MM.1S (cell line): Measurements from ENCODE around the gene MFSD6.

Source experiments
- DNase-seq: peaks from one replicate; pipeline ENCODE4 v3.0.0-alpha.2; 2015
- H2AFZ ChIP-seq: fragments of 300-600 bp; sonication (generic); 2 replicates; pipeline ENCODE4 v1.6.0; 2016; ENCODE audit warnings: antibody characterized with exemption, low read length
- H3F3A ChIP-seq: fragments of 300-600 bp; sonication (generic); 2 replicates; pipeline ENCODE4 v1.6.1; 2016; ENCODE audit warnings: mild to moderate bottlenecking, antibody characterized with exemption, low read length, moderate library complexity, mixed read lengths; ENCODE audit not compliant: insufficient read depth
- H3K27ac ChIP-seq: fragments of 300-600 bp; sonication (generic); 2 replicates; pipeline ENCODE4 v1.5.1; 2016; ENCODE audit warnings: mild to moderate bottlenecking, low read length
- H3K27me3 ChIP-seq: fragments of 300-600 bp; sonication (generic); replicated peaks from 2 replicates; pipeline ENCODE4 v1.6.0; 2016; ENCODE audit warnings: low read length; ENCODE audit not compliant: insufficient read depth
- H3K36me3 ChIP-seq: fragments of 300-600 bp; sonication (generic); replicated peaks from 2 replicates; pipeline ENCODE4 v1.6.1; 2016; ENCODE audit warnings: mild to moderate bottlenecking, low read length, mixed read lengths; ENCODE audit not compliant: insufficient read depth
- H3K4me1 ChIP-seq: fragments of 300-600 bp; sonication (generic); 2 replicates; pipeline ENCODE4 v1.6.1; 2016; ENCODE audit warnings: low read length, mixed read lengths
- H3K4me2 ChIP-seq: fragments of 300-600 bp; sonication (generic); 2 replicates; pipeline ENCODE4 v1.6.0; 2016; ENCODE audit warnings: low read depth, low read length
- H3K4me3 ChIP-seq: fragments of 300-600 bp; sonication (generic); 2 replicates; pipeline ENCODE4 v1.5.1; 2016; ENCODE audit warnings: low read length, mixed read lengths
- H3K79me2 ChIP-seq: fragments of 300-600 bp; sonication (generic); 2 replicates; pipeline ENCODE4 v1.6.1; 2016; ENCODE audit warnings: mixed run types, low read length, mixed read lengths
- H3K9ac ChIP-seq: fragments of 300-600 bp; sonication (generic); 2 replicates; pipeline ENCODE4 v1.6.1; 2016; ENCODE audit warnings: low read length, mixed read lengths
- H3K9me2 ChIP-seq: fragments of 300-600 bp; sonication (generic); replicated peaks from 2 replicates; pipeline ENCODE4 v1.6.1; 2016; ENCODE audit warnings: mild to moderate bottlenecking, low read length, mixed read lengths; ENCODE audit not compliant: insufficient read depth
- H3K9me3 ChIP-seq: fragments of 300-600 bp; sonication (generic); replicated peaks from 2 replicates; pipeline ENCODE4 v1.6.1; 2016; ENCODE audit warnings: mild to moderate bottlenecking, low read length, mixed read lengths; ENCODE audit not compliant: insufficient read depth
- H4K20me1 ChIP-seq: fragments of 300-600 bp; sonication (generic); 2 replicates; pipeline ENCODE4 v1.6.1; 2016; ENCODE audit warnings: mild to moderate bottlenecking, low read length, moderate library complexity, mixed read lengths; ENCODE audit not compliant: insufficient read depth
- EZH2 ChIP-seq: fragments of 300-600 bp; sonication (generic); optimal IDR thresholded peaks from 2 replicates; pipeline ENCODE3; 2017; ENCODE audit warnings: low read depth, mild to moderate bottlenecking, antibody characterized with exemption, low read length, mixed read lengths
- EZH2phosphoT487 ChIP-seq: fragments of 300-600 bp; sonication (generic); IDR thresholded peaks from 2 replicates; pipeline ENCODE4 v1.6.1; 2018; ENCODE audit warnings: antibody characterized with exemption, low read length
- TF ChIP-seq, protein P1 (sequence below): fragments of 300-600 bp; sonication (generic); IDR thresholded peaks from 2 replicates; pipeline ENCODE4 v1.5.1; 2016; ENCODE audit warnings: antibody characterized with exemption, low read length, mixed read lengths

MFSD6 gene

DNA sequence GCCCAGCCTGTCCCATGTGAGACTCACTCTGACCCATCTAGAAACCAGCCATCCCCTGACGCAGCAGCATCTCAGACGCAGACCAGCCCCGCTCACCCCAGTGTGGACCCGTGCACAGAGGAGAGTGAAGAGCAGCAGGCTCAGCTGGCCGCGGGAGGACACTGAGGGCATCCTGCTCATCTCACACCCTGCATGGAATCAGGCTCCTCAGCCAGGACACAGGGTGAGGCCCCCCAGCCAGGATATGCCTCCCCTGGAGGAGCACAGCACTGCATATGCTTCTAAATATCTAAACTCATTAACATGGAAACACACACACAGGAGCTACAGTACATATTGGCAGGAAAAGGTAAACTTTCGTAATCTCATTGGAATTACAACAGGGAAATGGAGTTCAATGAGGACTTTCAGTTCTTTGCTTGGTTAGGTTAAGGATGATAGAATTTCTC is 91.9 kb downstream of the MFSD6 start:
- Histone ChIP-seq H3K4me2 (no peak overlapping the region), H3K4me1 (no peaks in the 10 kb centered on the region), H3F3A (no peaks in the 10 kb centered on the region), H3K9me3 (no peaks in the 10 kb centered on the region), H3K4me3 (no peak overlapping the region), H4K20me1 (no peaks in the 10 kb centered on the region), H3K79me2 (no peaks in the 10 kb centered on the region), H3K27ac (no peak overlapping the region), H3K36me3 (no peaks in the 10 kb centered on the region; the same call in 1 of the 2 replicates), H3K9me2 (no peaks in the 10 kb centered on the region), H3K9ac (no peak overlapping the region), H3K27me3 (no peaks in the 10 kb centered on the region), H2AFZ (no peak overlapping the region)
- DNase-seq, result no peak
- TF ChIP-seq EZH2phosphoT487 (no peak), EZH2 (no peak)
- TF ChIP-seq, protein P1, sequence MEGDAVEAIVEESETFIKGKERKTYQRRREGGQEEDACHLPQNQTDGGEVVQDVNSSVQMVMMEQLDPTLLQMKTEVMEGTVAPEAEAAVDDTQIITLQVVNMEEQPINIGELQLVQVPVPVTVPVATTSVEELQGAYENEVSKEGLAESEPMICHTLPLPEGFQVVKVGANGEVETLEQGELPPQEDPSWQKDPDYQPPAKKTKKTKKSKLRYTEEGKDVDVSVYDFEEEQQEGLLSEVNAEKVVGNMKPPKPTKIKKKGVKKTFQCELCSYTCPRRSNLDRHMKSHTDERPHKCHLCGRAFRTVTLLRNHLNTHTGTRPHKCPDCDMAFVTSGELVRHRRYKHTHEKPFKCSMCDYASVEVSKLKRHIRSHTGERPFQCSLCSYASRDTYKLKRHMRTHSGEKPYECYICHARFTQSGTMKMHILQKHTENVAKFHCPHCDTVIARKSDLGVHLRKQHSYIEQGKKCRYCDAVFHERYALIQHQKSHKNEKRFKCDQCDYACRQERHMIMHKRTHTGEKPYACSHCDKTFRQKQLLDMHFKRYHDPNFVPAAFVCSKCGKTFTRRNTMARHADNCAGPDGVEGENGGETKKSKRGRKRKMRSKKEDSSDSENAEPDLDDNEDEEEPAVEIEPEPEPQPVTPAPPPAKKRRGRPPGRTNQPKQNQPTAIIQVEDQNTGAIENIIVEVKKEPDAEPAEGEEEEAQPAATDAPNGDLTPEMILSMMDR, result no peak

DNA sequence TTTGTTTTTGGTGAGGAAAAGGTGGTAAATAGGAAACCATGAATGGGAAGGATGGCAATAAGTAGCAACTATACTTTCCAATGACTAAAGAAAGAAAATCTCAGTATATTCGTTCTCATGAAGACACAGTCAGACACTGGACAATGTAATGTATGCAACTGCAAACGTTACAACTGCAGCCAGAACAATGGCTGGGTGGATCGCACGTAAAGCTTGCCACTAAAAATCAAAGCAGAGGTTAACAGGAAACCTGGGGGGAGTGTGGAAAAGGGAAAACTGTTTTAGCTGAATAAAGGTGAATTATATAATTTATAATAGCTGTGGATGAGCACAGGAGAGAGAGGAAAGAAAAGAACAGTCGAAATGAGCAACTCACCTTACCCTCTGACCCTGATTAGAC is 93.1 kb downstream of the MFSD6 start:
- Histone ChIP-seq H2AFZ (no peak overlapping the region), H3K36me3 (no peaks in the 10 kb centered on the region; the same call in 1 of the 2 replicates), H3K4me2 (no peak overlapping the region)

DNA sequence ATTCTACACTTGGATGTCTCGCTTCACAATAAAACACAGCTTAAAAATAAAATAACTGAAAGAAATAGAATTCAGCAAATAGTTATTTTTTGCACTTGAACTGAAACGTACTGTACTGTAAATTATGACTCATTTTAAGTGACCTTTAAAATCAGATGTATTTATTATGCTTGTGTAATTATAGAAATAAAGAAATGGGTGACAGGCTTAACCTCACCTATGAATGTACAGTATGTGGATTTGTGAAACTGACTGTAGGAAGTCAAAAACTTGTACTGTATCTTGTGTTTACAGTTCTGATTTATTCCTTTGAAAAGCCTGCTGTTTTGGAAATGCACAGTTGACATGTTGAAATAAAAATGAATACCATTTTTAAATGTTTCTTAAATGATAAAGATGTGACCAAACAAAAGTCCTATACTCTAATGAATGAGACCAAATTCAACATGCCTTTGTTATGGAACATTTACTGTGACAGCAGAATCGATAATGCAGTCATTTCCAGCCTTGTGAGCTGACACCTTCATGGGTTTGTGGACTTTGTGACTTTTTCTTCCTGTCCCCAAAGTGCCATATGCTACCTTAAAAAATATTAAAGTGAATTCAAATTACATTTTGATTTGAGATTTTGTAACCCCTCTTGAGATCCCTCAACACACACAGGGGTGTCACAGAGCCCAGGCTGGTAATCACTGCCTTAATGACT is 93.7 kb downstream of the MFSD6 start:
- no peak for DNase-seq
- H3K36me3 ChIP-seq, result no peaks in the 10 kb centered on the region; the same call in 1 of the 2 replicates
- H3K9ac ChIP-seq, result no peak overlapping the region
- no peaks in the 10 kb centered on the region for H3K9me3 ChIP-seq
- no peaks in the 10 kb centered on the region for H3K9me2 ChIP-seq
- no peak overlapping the region for H3K27ac ChIP-seq
- H3K4me1 ChIP-seq, result no peaks in the 10 kb centered on the region
- H4K20me1 ChIP-seq, result no peaks in the 10 kb centered on the region
- no peaks in the 10 kb centered on the region for H3F3A ChIP-seq
- TF ChIP-seq, protein P1, result no peak
- TF ChIP-seq EZH2phosphoT487 (no peak), EZH2 (no peak)
- H3K4me2 ChIP-seq, result no peak overlapping the region
- H3K4me3 ChIP-seq, result no peak overlapping the region
- no peak overlapping the region for H2AFZ ChIP-seq
- H3K27me3 ChIP-seq, result no peaks in the 10 kb centered on the region
- H3K79me2 ChIP-seq, result no peaks in the 10 kb centered on the region

More for the DNA sequence above, 93.1 kb downstream of the MFSD6 start:
- TF ChIP-seq, protein P1, result no peak
- no peak for TF ChIP-seq EZH2phosphoT487
- Histone ChIP-seq H3K9me3 (no peaks in the 10 kb centered on the region), H3K79me2 (no peaks in the 10 kb centered on the region), H3K9ac (no peak overlapping the region), H4K20me1 (no peaks in the 10 kb centered on the region), H3K27me3 (no peaks in the 10 kb centered on the region), H3K4me3 (no peak overlapping the region), H3K27ac (no peak overlapping the region), H3K4me1 (no peaks in the 10 kb centered on the region), H3K9me2 (no peaks in the 10 kb centered on the region), H3F3A (no peaks in the 10 kb centered on the region)
- DNase-seq, result no peak
